Testis (tissue), 3 donors: Measurements from ENCODE around the gene PLIN5. TPM values are rescaled to one million over a fixed set of nuclear protein-coding genes. Genes with fewer than 3 reads are reported as not detected.

ENCODE experiments used
- DNase-seq: peaks from one replicate; pipeline ENCODE4 v3.0.0-alpha.2; 2019
- H3K27ac ChIP-seq, 2 donors: fragments of 200-600 bp; sonication (generic); one replicate each; pipeline ENCODE4 v1.5.1; 2019
- H3K27me3 ChIP-seq: fragments of 200-600 bp; sonication (generic); one replicate; pipeline ENCODE4 v1.5.1; 2019
- H3K36me3 ChIP-seq: fragments of 200-600 bp; sonication (generic); one replicate; pipeline ENCODE4 v1.5.1; 2017; ENCODE audit warnings: low read depth; ENCODE audit errors: missing control alignments
- H3K4me1 ChIP-seq: fragments of 200-600 bp; sonication (generic); one replicate; pipeline ENCODE4 v1.5.1; 2019
- H3K4me3 ChIP-seq, 2 donors: fragments of 200-600 bp; sonication (generic); one replicate each; pipeline ENCODE4 v1.5.1; 2017 to 2019
- H3K9me3 ChIP-seq: fragments of 200-600 bp; sonication (generic); one replicate; pipeline ENCODE4 v1.5.1; 2017
- CTCF ChIP-seq, 3 experiments: fragments of 450-650 bp in 2 of 3; fragments of 200-600 bp in 1 of 3; sonication (generic) in 1 of 3; IDR thresholded peaks; one replicate each; pipeline ENCODE4 v1.5.1; 2016 to 2019; ENCODE audit warnings: antibody characterized with exemption in 3 of 3, mild to moderate bottlenecking in 2 of 3, moderate library complexity in 1 of 3
- POLR2A ChIP-seq: fragments of 450-650 bp; IDR thresholded peaks from one replicate; pipeline ENCODE4 v1.6.1; 2017; ENCODE audit warnings: antibody characterized with exemption, mild to moderate bottlenecking, moderate library complexity
- WGBS, 2 donors: methylation state at CpG; one replicate each; pipeline ENCODE4 v1.1.5; 2018; 5-methylcytosine and 5-hydroxymethylcytosine counted together
- intact Hi-C: fragments of 100-400 bp; cut with DNase I; formaldehyde crosslinking; loops from one replicate; pipeline ENCODE4 v1.15.1; 2023; ENCODE audit warnings: low total_unique reads
- polyA plus RNA-seq: library from polyadenylated mRNA; stranded (reverse); fragments of 350-450 nt; fragmentation: Illumina TruSeq; extraction: RNeasy Lipid Tissue Mini Kit (QIAGEN cat#74804); gene quantifications from one replicate; pipeline ENCODE4 v1.2.3, GENCODE V29; 2014; ENCODE audit warnings: low read depth, low replicate concordance; ENCODE audit not compliant: insufficient read depth
- total RNA-seq, 2 donors: library from RNA; depleted of rRNA; stranded (reverse); fragments of >200 nt; gene quantifications; one replicate each; pipeline ENCODE4 v1.2.3, GENCODE V29; 2016

PLIN5 gene
- total and polyA plus RNA-seq, 3 donors from 2014 or later: 3.8 to 8.5 (median 7.4) TPM

- Histone ChIP-seq H3K4me1 (no peaks in the 10 kb centered on the region), H3K27ac (no peak overlapping the region), H3K9me3 (no peaks in the 10 kb centered on the region), H3K27me3 (no peaks in the 10 kb centered on the region), H3K4me3 (no peak overlapping the region), H3K36me3 (no peaks in the 10 kb centered on the region)
- intact Hi-C loops: no loop called here
- no peak for DNase-seq
- TF ChIP-seq CTCF (IDR thresholded peaks at IDR 0.05) (no peak), POLR2A (no peak)
Measured at GRCh38 chr19:4553092-4553695, 18.2 kb upstream of the PLIN5 start.

GRCh38 chr19:4552525-4552819, 17.4 kb upstream of the PLIN5 start:
- Histone ChIP-seq H3K9me3 (no peaks in the 10 kb centered on the region), H3K36me3 (no peaks in the 10 kb centered on the region), H3K27me3 (no peaks in the 10 kb centered on the region), H3K27ac (no peak overlapping the region), H3K4me3 (no peak overlapping the region), H3K4me1 (no peaks in the 10 kb centered on the region)
- intact Hi-C loops: no loop called here
- no peak for TF ChIP-seq POLR2A
- no peak for TF ChIP-seq CTCF (IDR thresholded peaks at IDR 0.05)
- 81% methylated on average over 18 of the region's 18 CpGs; no CpG with 5 or more reads in 1 of the 2 donors for WGBS, 2 donors
- DNase-seq: no peak

- intact Hi-C loops: no loop called here
- H3K27me3 ChIP-seq: no peaks in the 10 kb centered on the region
- DNase-seq: no peak
- H3K9me3 ChIP-seq: no peaks in the 10 kb centered on the region
- H3K36me3 ChIP-seq: no peaks in the 10 kb centered on the region
- H3K27ac ChIP-seq: no peak overlapping the region
- WGBS, 2 donors: 85% methylated on average over 21 to 26 of the region's 26 CpGs
- TF ChIP-seq POLR2A: no peak
- TF ChIP-seq CTCF (IDR thresholded peaks at IDR 0.05): no peak
- H3K4me1 ChIP-seq: no peaks in the 10 kb centered on the region
- no peak overlapping the region for H3K4me3 ChIP-seq
Measured at GRCh38 chr19:4550479-4551050, 15.5 kb upstream of the PLIN5 start.

GRCh38 chr19:4550018-4550417, 15.0 kb upstream of the PLIN5 start:
- Histone ChIP-seq H3K9me3 (no peaks in the 10 kb centered on the region), H3K4me1 (no peaks in the 10 kb centered on the region), H3K27ac (no peak overlapping the region), H3K36me3 (no peaks in the 10 kb centered on the region), H3K4me3 (no peak overlapping the region), H3K27me3 (no peaks in the 10 kb centered on the region)
- no peak for DNase-seq
- 94 to 95% methylated on average over 18 of the region's 18 CpGs for WGBS, 2 donors
- no peak for TF ChIP-seq CTCF (IDR thresholded peaks at IDR 0.05)
- TF ChIP-seq POLR2A: no peak
- intact Hi-C loops: no loop called here

GRCh38 chr19:4548238-4548584, 13.2 kb upstream of the PLIN5 start:
- TF ChIP-seq CTCF (IDR thresholded peaks at IDR 0.05): no peak
- TF ChIP-seq POLR2A: no peak
- no peak for DNase-seq
- no peak overlapping the region for H3K27ac ChIP-seq
- no peaks in the 10 kb centered on the region for H3K4me1 ChIP-seq
- no peaks in the 10 kb centered on the region for H3K36me3 ChIP-seq
- intact Hi-C loops: no loop called here
- H3K27me3 ChIP-seq: no peaks in the 10 kb centered on the region
- no peak overlapping the region for H3K4me3 ChIP-seq
- 79 to 83% methylated on average over 1 to 14 of the region's 14 CpGs for WGBS, 2 donors
- H3K9me3 ChIP-seq: no peaks in the 10 kb centered on the region
